Measurements from ENCODE around the gene ITPKC. TPM values are rescaled to one million over a fixed set of nuclear protein-coding genes. Genes with fewer than 3 reads are reported as not detected.

The ITPKC gene
- total and polyA plus RNA-seq, 11 donors: 6.9 to 27.3 (median 9.1) TPM

DNA sequence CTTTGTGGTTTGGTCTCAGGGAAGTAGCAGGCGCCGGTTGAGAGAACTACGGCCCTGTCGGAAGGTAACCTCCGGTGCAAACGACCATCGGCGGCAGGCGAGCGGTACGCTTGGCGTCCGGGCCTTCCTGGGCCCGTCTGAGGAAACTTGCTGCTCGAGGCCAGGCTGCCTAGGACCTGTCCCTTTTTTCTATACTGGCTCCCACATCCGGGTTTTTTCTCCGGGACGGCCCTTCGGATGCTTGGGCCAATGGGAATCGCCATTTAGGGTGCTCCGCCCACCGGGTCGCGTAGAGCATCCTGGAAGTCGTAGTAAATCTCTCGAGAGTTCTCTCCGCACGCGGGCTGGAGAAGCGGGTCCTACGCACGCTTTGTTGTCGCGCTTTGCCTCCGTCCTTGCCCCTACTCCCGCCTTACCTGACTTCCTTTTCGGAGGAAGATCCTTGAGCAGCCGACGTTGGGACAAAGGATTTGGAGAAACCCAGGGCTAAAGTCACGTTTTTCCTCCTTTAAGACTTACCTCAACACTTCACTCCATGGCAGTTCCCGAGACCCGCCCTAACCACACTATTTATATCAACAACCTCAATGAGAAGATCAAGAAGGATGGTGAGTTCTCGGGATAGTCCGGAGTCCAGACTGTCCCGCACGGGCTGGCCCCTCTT is 34.1 kb downstream of the ITPKC start, which contains the start of gene SNRPA:
Gene SNRPA, plus strand, starts transcription at position 330 of the 664 bp plus-strand sequence. Its CDS starts 206 bp downstream, at position 536.
- intact Hi-C loops (cut with DNase I): loop anchor here in 7 of 10 donors (1.0 to 5.0 kb wide), 10 partner anchors 26 to 68 kb away; partner anchors contain the start of genes EGLN2 (in 4 of the 7), COQ8B (in 2 of the 7), ITPKC (in 2 of the 7) and RAB4B (in 2 of the 7)
- 0% methylated on average over 23 to 46 of the region's 46 CpGs for WGBS, 4 donors
- TF ChIP-seq, protein P1, sequence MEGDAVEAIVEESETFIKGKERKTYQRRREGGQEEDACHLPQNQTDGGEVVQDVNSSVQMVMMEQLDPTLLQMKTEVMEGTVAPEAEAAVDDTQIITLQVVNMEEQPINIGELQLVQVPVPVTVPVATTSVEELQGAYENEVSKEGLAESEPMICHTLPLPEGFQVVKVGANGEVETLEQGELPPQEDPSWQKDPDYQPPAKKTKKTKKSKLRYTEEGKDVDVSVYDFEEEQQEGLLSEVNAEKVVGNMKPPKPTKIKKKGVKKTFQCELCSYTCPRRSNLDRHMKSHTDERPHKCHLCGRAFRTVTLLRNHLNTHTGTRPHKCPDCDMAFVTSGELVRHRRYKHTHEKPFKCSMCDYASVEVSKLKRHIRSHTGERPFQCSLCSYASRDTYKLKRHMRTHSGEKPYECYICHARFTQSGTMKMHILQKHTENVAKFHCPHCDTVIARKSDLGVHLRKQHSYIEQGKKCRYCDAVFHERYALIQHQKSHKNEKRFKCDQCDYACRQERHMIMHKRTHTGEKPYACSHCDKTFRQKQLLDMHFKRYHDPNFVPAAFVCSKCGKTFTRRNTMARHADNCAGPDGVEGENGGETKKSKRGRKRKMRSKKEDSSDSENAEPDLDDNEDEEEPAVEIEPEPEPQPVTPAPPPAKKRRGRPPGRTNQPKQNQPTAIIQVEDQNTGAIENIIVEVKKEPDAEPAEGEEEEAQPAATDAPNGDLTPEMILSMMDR (IDR thresholded peaks at IDR 0.05): no peak
- peak; percentile 0 to 67 for TF ChIP-seq POLR2A (IDR thresholded peaks at IDR 0.05)
- H3K9me3 ChIP-seq: no peaks in the 10 kb centered on the region
- H3K27me3 ChIP-seq: no peaks in the 10 kb centered on the region
- H3K4me1 ChIP-seq: peaks cover 2 to 72% (median 39%) of the 10 kb centered on the region in 12 donors
- peaks cover 0 to 14% (median 4%) of the 10 kb centered on the region in 9 donors for H3K36me3 ChIP-seq
- ATAC-seq: peak; percentile 87 to 89 (median 88)
- peak; percentile 96 to 98 (median 97) for DNase-seq
- H3K27ac ChIP-seq: peak within 1 kb of the TSS; percentile 90 to 100 (median 96)
- peak within 1 kb of the TSS; percentile 38 to 85 (median 71) for H3K4me3 ChIP-seq

DNA sequence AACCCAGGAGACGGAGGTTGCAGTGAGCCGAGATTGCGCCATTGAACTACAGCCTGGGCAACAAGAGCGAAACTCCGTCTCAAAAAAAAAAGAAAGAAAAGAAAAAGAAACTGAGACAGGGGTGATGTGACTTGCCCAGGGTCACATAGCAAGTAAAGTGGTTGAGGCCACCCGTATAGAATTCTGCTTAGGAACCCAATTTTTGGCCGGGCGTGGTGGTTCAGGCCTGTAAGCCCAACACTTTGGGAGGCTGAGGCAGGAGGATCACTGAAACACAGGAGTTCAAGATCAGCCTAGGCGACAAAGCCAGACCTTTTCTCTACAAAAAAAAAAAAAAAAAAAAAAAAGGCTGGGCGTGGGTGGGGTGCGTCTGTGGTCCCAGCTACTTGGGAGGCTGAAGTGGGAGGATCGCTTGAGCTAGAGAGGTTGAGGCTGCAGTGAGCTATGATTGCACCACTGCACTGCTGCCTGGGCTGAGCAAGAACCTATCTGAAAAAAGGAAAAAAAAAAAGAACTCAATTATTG is 35.4 kb downstream of the ITPKC start:
- intact Hi-C loops (cut with DNase I): loop anchor here in 3 of 10 donors (2.0 to 5.0 kb wide), 2 partner anchors 45 to 46 kb away; partner anchors contain the start of gene EGLN2 (in 3 of the 3)
- TF ChIP-seq, protein P1 (IDR thresholded peaks at IDR 0.05): no peak
- H3K4me3 ChIP-seq: peak overlapping the region in 11 of 12 donors; percentile 38 to 85 (median 71)
- no peak for ATAC-seq
- peaks cover 2 to 83% (median 39%) of the 10 kb centered on the region in 12 donors for H3K4me1 ChIP-seq
- peaks cover 0 to 26% (median 16%) of the 10 kb centered on the region in 9 donors for H3K36me3 ChIP-seq
- no peaks in the 10 kb centered on the region for H3K27me3 ChIP-seq
- H3K9me3 ChIP-seq: no peaks in the 10 kb centered on the region
- peak overlapping the region in 3 of 12 donors; percentile 95 to 100 (median 96) for H3K27ac ChIP-seq
- no peak for DNase-seq
- WGBS, 4 donors: 84 to 89% (median 87%) methylated on average over 12 of the region's 12 CpGs

DNA sequence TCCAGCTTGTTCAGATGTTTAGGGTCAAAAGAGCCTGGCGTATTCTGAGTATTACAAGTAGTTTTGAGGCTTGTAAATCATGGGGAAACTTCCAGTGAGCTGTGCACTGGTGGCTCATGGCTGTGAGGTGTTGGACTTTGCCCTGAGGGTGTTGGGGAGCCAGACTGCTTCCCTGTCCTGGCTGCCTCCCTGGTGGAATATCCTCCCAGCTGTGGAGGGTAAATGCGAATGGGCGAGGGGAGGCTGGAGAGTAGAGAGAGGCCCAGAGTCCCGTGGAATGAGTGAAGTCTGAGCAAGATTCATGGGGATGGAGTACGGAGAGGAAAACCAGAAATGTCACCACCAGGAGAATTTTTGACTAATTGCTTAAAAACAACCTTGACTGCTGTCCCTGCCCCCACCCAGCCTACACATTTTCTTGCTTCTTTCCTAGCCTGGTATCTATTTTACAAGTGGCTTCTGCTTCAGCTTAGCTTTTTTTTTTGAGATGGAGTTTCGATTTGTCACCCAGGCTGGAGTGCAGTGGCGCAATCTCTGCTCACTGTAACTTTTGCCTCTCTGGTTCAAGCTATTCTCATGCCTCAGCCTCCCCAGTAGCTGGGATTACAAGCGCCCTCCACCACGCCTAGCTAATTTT is 37.8 kb downstream of the ITPKC start:
- Histone ChIP-seq H3K4me3 (peak overlapping the region in 1 of 12 donors; percentile 44), H3K9me3 (no peaks in the 10 kb centered on the region), H3K4me1 (peaks cover 0 to 61% (median 31%) of the 10 kb centered on the region in 12 donors), H3K36me3 (peaks cover 0 to 50% (median 40%) of the 10 kb centered on the region in 9 donors), H3K27ac (peak overlapping the region in 1 of 12 donors; percentile 85), H3K27me3 (no peaks in the 10 kb centered on the region)
- no peak for ATAC-seq
- TF ChIP-seq POLR2A (IDR thresholded peaks at IDR 0.05): no peak
- TF ChIP-seq, protein P1 (IDR thresholded peaks at IDR 0.05): no peak
- 83 to 87% (median 86%) methylated on average over 9 of the region's 9 CpGs for WGBS, 4 donors
- intact Hi-C loops (cut with DNase I): loop anchor here in 3 of 10 donors (5.0 kb wide), 2 partner anchors 43 to 63 kb away; partner anchors contain the start of gene EGLN2 (in 2 of the 3)
- DNase-seq: no peak
